Activated naive CD4-positive, alpha-beta T cell treated with anti-CD3 and anti-CD28 coated beads, Interleukin-2, amount 50 U/mL, for 24 hours (primary cell): ENCODE results near the gene PPP1R1B.

Experiments used
- H3K27ac Mint-ChIP-seq: one replicate; pipeline ENCODE4 v1.8.0; 2021; ENCODE audit warnings: mild to moderate bottlenecking, mixed read lengths
- H3K27me3 Mint-ChIP-seq: one replicate; pipeline ENCODE4 v1.8.0; 2021; ENCODE audit warnings: mixed read lengths
- H3K36me3 Mint-ChIP-seq: one replicate; pipeline ENCODE4 v1.8.0; 2021; ENCODE audit warnings: mixed read lengths
- H3K4me1 Mint-ChIP-seq: one replicate; pipeline ENCODE4 v1.8.0; 2021; ENCODE audit warnings: mixed read lengths
- H3K4me3 Mint-ChIP-seq: one replicate; pipeline ENCODE4 v1.8.0; 2021; ENCODE audit warnings: mild to moderate bottlenecking, mixed read lengths
- H3K9me3 Mint-ChIP-seq: one replicate; pipeline ENCODE4 v1.8.0; 2021; ENCODE audit warnings: mixed read lengths

Gene PPP1R1B

GRCh38 chr17:39597372-39598046, 29.2 kb upstream of the PPP1R1B start:
- H3K27ac Mint-ChIP-seq, result no peak overlapping the region
- H3K4me3 Mint-ChIP-seq, result no peak overlapping the region
- H3K36me3 Mint-ChIP-seq, result no peaks in the 10 kb centered on the region

GRCh38 chr17:39598047-39598481, 28.7 kb upstream of the PPP1R1B start:
- H3K4me3 Mint-ChIP-seq, result no peak overlapping the region
- no peaks in the 10 kb centered on the region for H3K36me3 Mint-ChIP-seq
- peaks cover 63% of the 10 kb centered on the region for H3K27me3 Mint-ChIP-seq
- no peaks in the 10 kb centered on the region for H3K9me3 Mint-ChIP-seq
- no peak overlapping the region for H3K27ac Mint-ChIP-seq
- H3K4me1 Mint-ChIP-seq, result peaks cover 20% of the 10 kb centered on the region

More at GRCh38 chr17:39597372-39598046, 29.2 kb upstream of the PPP1R1B start:
- no peaks in the 10 kb centered on the region for H3K9me3 Mint-ChIP-seq
- peaks cover 59% of the 10 kb centered on the region for H3K27me3 Mint-ChIP-seq
- peaks cover 20% of the 10 kb centered on the region for H3K4me1 Mint-ChIP-seq

GRCh38 chr17:39598630-39599003, 28.1 kb upstream of the PPP1R1B start:
- H3K36me3 Mint-ChIP-seq, result no peaks in the 10 kb centered on the region
- peaks cover 63% of the 10 kb centered on the region for H3K27me3 Mint-ChIP-seq
- H3K27ac Mint-ChIP-seq, result no peak overlapping the region
- peaks cover 26% of the 10 kb centered on the region for H3K4me1 Mint-ChIP-seq
- H3K9me3 Mint-ChIP-seq, result no peaks in the 10 kb centered on the region
- no peak overlapping the region for H3K4me3 Mint-ChIP-seq

GRCh38 chr17:39599004-39599664, 27.6 kb upstream of the PPP1R1B start:
- H3K36me3 Mint-ChIP-seq, result no peaks in the 10 kb centered on the region
- no peak overlapping the region for H3K4me3 Mint-ChIP-seq
- no peaks in the 10 kb centered on the region for H3K9me3 Mint-ChIP-seq
- no peak overlapping the region for H3K27ac Mint-ChIP-seq
- H3K4me1 Mint-ChIP-seq, result peaks cover 27% of the 10 kb centered on the region
- H3K27me3 Mint-ChIP-seq, result peaks cover 64% of the 10 kb centered on the region

- H3K4me1 Mint-ChIP-seq, result peaks cover 30% of the 10 kb centered on the region
Observed at GRCh38 chr17:39599665-39600231, 27.0 kb upstream of the PPP1R1B start.

GRCh38 chr17:39600288-39600996, 26.3 kb upstream of the PPP1R1B start:
- no peak overlapping the region for H3K27ac Mint-ChIP-seq
- no peaks in the 10 kb centered on the region for H3K9me3 Mint-ChIP-seq
- peaks cover 36% of the 10 kb centered on the region for H3K4me1 Mint-ChIP-seq
- H3K27me3 Mint-ChIP-seq, result peaks cover 60% of the 10 kb centered on the region
- H3K4me3 Mint-ChIP-seq, result no peak overlapping the region
- H3K36me3 Mint-ChIP-seq, result no peaks in the 10 kb centered on the region

More at GRCh38 chr17:39599665-39600231, 27.0 kb upstream of the PPP1R1B start:
- no peaks in the 10 kb centered on the region for H3K36me3 Mint-ChIP-seq
- H3K9me3 Mint-ChIP-seq, result no peaks in the 10 kb centered on the region
- H3K4me3 Mint-ChIP-seq, result no peak overlapping the region
- peaks cover 60% of the 10 kb centered on the region for H3K27me3 Mint-ChIP-seq
- no peak overlapping the region for H3K27ac Mint-ChIP-seq

- H3K4me3 Mint-ChIP-seq, result no peak overlapping the region
- H3K27ac Mint-ChIP-seq, result no peak overlapping the region
- peaks cover 34% of the 10 kb centered on the region for H3K4me1 Mint-ChIP-seq
- no peaks in the 10 kb centered on the region for H3K36me3 Mint-ChIP-seq
- H3K9me3 Mint-ChIP-seq, result no peaks in the 10 kb centered on the region
- peaks cover 54% of the 10 kb centered on the region for H3K27me3 Mint-ChIP-seq
Observed at GRCh38 chr17:39600997-39601597, 25.7 kb upstream of the PPP1R1B start.

- no peaks in the 10 kb centered on the region for H3K9me3 Mint-ChIP-seq
- H3K4me3 Mint-ChIP-seq, result no peak overlapping the region
- H3K4me1 Mint-ChIP-seq, result peaks cover 29% of the 10 kb centered on the region
- peaks cover 50% of the 10 kb centered on the region for H3K27me3 Mint-ChIP-seq
- H3K27ac Mint-ChIP-seq, result peak overlapping the region; percentile 44
- no peaks in the 10 kb centered on the region for H3K36me3 Mint-ChIP-seq
Observed at GRCh38 chr17:39601758-39602532, 24.8 kb upstream of the PPP1R1B start.

- H3K36me3 Mint-ChIP-seq, result no peaks in the 10 kb centered on the region
- H3K9me3 Mint-ChIP-seq, result no peaks in the 10 kb centered on the region
- H3K4me3 Mint-ChIP-seq, result no peak overlapping the region
Observed at GRCh38 chr17:39602533-39603303, 24.0 kb upstream of the PPP1R1B start.

GRCh38 chr17:39603304-39604016, 23.3 kb upstream of the PPP1R1B start:
- H3K36me3 Mint-ChIP-seq, result no peaks in the 10 kb centered on the region
- no peak overlapping the region for H3K27ac Mint-ChIP-seq
- no peak overlapping the region for H3K4me3 Mint-ChIP-seq
- H3K4me1 Mint-ChIP-seq, result peaks cover 20% of the 10 kb centered on the region
- peaks cover 45% of the 10 kb centered on the region for H3K27me3 Mint-ChIP-seq
- no peaks in the 10 kb centered on the region for H3K9me3 Mint-ChIP-seq

More at GRCh38 chr17:39602533-39603303, 24.0 kb upstream of the PPP1R1B start:
- H3K4me1 Mint-ChIP-seq, result peaks cover 22% of the 10 kb centered on the region
- H3K27ac Mint-ChIP-seq, result no peak overlapping the region
- peaks cover 48% of the 10 kb centered on the region for H3K27me3 Mint-ChIP-seq

GRCh38 chr17:39604911-39605491, 21.8 kb upstream of the PPP1R1B start:
- Mint-ChIP-seq H3K9me3 (no peaks in the 10 kb centered on the region), H3K4me1 (peaks cover 18% of the 10 kb centered on the region), H3K27ac (no peak overlapping the region), H3K4me3 (peak overlapping the region; percentile 55), H3K36me3 (no peaks in the 10 kb centered on the region), H3K27me3 (peaks cover 51% of the 10 kb centered on the region)

- Mint-ChIP-seq H3K36me3 (no peaks in the 10 kb centered on the region), H3K9me3 (no peaks in the 10 kb centered on the region), H3K27me3 (peaks cover 47% of the 10 kb centered on the region), H3K27ac (no peak overlapping the region), H3K4me3 (peak overlapping the region; percentile 55), H3K4me1 (peaks cover 16% of the 10 kb centered on the region)
Observed at GRCh38 chr17:39605492-39606433, 21.0 kb upstream of the PPP1R1B start.
